Hepatocyte (in vitro differentiated cells): ENCODE data around the gene IGIP. TPM values are rescaled to one million over a fixed set of nuclear protein-coding genes. Genes with fewer than 3 reads are reported as not detected.
A peak's percentile ranks its signal among the peaks of the same experiment; 100 is the strongest.

Experiments used
- DNase-seq: peaks from one replicate; pipeline ENCODE4 v3.0.0-alpha.2; 2016; ENCODE audit warnings: low spot score
- H2AFZ ChIP-seq: fragments of 200-600 bp; sonication (generic); 2 replicates; pipeline ENCODE4 v1.6.0; 2016; ENCODE audit warnings: antibody characterized with exemption, mild to moderate bottlenecking
- H3K27ac ChIP-seq: fragments of 200-600 bp; sonication (generic); 2 replicates; pipeline ENCODE4 v1.5.1; 2016; ENCODE audit warnings: mild to moderate bottlenecking
- H3K27me3 ChIP-seq: fragments of 200-600 bp; sonication (generic); 2 replicates; pipeline ENCODE4 v1.6.1; 2016
- H3K36me3 ChIP-seq: fragments of 200-600 bp; sonication (generic); replicated peaks from 2 replicates; pipeline ENCODE4 v1.5.1; 2016; ENCODE audit warnings: low read depth; ENCODE audit not compliant: insufficient read depth
- H3K4me1 ChIP-seq: fragments of 200-600 bp; sonication (generic); 2 replicates; pipeline ENCODE4 v1.5.1; 2016; ENCODE audit warnings: mild to moderate bottlenecking, moderate library complexity; ENCODE audit not compliant: insufficient read depth
- H3K4me2 ChIP-seq: fragments of 200-600 bp; sonication (generic); 2 replicates; pipeline ENCODE4 v1.6.0; 2016
- H3K4me3 ChIP-seq: fragments of 200-600 bp; sonication (generic); 2 replicates; pipeline ENCODE4 v1.5.1; 2016; ENCODE audit warnings: mild to moderate bottlenecking
- H3K79me2 ChIP-seq: fragments of 200-600 bp; sonication (generic); 2 replicates; pipeline ENCODE4 v1.6.0; 2017; ENCODE audit warnings: mild to moderate bottlenecking
- H3K9me2 ChIP-seq: fragments of 200-600 bp; sonication (generic); replicated peaks from 2 replicates; pipeline ENCODE4 v1.6.0; 2017; ENCODE audit warnings: mild to moderate bottlenecking; ENCODE audit not compliant: insufficient read depth
- H3K9me3 ChIP-seq: fragments of 200-600 bp; sonication (generic); 2 replicates; pipeline ENCODE4 v1.5.1; 2016; ENCODE audit warnings: low read depth, mild to moderate bottlenecking
- H4K20me1 ChIP-seq: fragments of 200-600 bp; sonication (generic); 2 replicates; pipeline ENCODE4 v1.6.0; 2016; ENCODE audit warnings: mild to moderate bottlenecking; ENCODE audit not compliant: insufficient read depth, poor library complexity, severe bottlenecking
- CTCF ChIP-seq: fragments of 200-600 bp; sonication (generic); IDR thresholded peaks from 2 replicates; pipeline ENCODE4 v1.5.1; 2016; ENCODE audit warnings: antibody characterized with exemption, mild to moderate bottlenecking; ENCODE audit not compliant: poor library complexity
- EZH2 ChIP-seq: fragments of 200-600 bp; sonication (generic); IDR thresholded peaks from 2 replicates; pipeline ENCODE4 v1.6.1; 2016; ENCODE audit warnings: antibody characterized with exemption, mild to moderate bottlenecking, borderline replicate concordance
- EZH2phosphoT487 ChIP-seq: fragments of 200-600 bp; sonication (generic); IDR thresholded peaks from one replicate; pipeline ENCODE4 v1.6.1; 2018; ENCODE audit warnings: antibody characterized with exemption, mild to moderate bottlenecking, low read depth, moderate library complexity; ENCODE audit not compliant: unreplicated experiment, severe bottlenecking
- WGBS: methylation state at CpG from one replicate; pipeline ENCODE4 v1.1.6; 2016; ENCODE audit warnings: low lambda C conversion rate; ENCODE audit errors: missing lambda C conversion rate; 5-methylcytosine and 5-hydroxymethylcytosine counted together
- polyA plus RNA-seq: library from polyadenylated mRNA; unstranded; fragments of >200 nt; fragmentation: Nextera tagmentation; extraction: Ambion mirVana; gene quantifications from 2 replicates; pipeline ENCODE4 v1.2.1, GENCODE V29; 2016
- total RNA-seq: library from RNA; depleted of rRNA; stranded (reverse); fragments of >200 nt; gene quantifications from 2 replicates; pipeline ENCODE4 v1.2.3, GENCODE V29; 2014

IGIP gene
- total and polyA plus RNA-seq, 2 experiments from 2014 or later, result 0.50 to 7.2 TPM

GRCh38 chr5:140148508-140148907, 22.8 kb downstream of the IGIP start:
- no peak for TF ChIP-seq CTCF
- no peak for TF ChIP-seq EZH2
- no peak for TF ChIP-seq EZH2phosphoT487
- Histone ChIP-seq H3K27me3 (peaks cover 32% of the 10 kb centered on the region), H3K9me2 (no peaks in the 10 kb centered on the region), H3K4me2 (no peak overlapping the region), H3K36me3 (no peaks in the 10 kb centered on the region), H2AFZ (no peak overlapping the region), H3K79me2 (no peaks in the 10 kb centered on the region), H4K20me1 (peaks cover 8% of the 10 kb centered on the region), H3K4me1 (peaks cover 12% of the 10 kb centered on the region), H3K4me3 (no peak overlapping the region), H3K27ac (no peak overlapping the region), H3K9me3 (no peaks in the 10 kb centered on the region)
- DNase-seq, result peak; percentile 35
- WGBS, result 17% methylated on average over 6 of the region's 6 CpGs

- WGBS, result 88% methylated on average over 2 of the region's 2 CpGs
- H4K20me1 ChIP-seq, result peaks cover 4% of the 10 kb centered on the region
- H3K79me2 ChIP-seq, result no peaks in the 10 kb centered on the region
These were observed 24.5 kb downstream of the IGIP start for GRCh38 chr5:140150201-140150600.

GRCh38 chr5:140151144-140152021, 25.6 kb downstream of the IGIP start:
- no peaks in the 10 kb centered on the region for H3K9me3 ChIP-seq
- peaks cover 3% of the 10 kb centered on the region for H3K4me1 ChIP-seq
- no peaks in the 10 kb centered on the region for H3K9me2 ChIP-seq
- H4K20me1 ChIP-seq, result no peaks in the 10 kb centered on the region
- no peak overlapping the region for H3K27ac ChIP-seq
- H3K27me3 ChIP-seq, result peaks cover 22% of the 10 kb centered on the region
- no peaks in the 10 kb centered on the region for H3K79me2 ChIP-seq
- no peak overlapping the region for H3K4me3 ChIP-seq
- DNase-seq, result no peak
- TF ChIP-seq CTCF, result no peak
- no peak for TF ChIP-seq EZH2
- TF ChIP-seq EZH2phosphoT487, result no peak
- WGBS, result 78% methylated on average over 7 of the region's 7 CpGs
- H2AFZ ChIP-seq, result no peak overlapping the region
- no peak overlapping the region for H3K4me2 ChIP-seq
- H3K36me3 ChIP-seq, result no peaks in the 10 kb centered on the region

More at GRCh38 chr5:140150201-140150600, 24.5 kb downstream of the IGIP start:
- Histone ChIP-seq H3K27ac (no peak overlapping the region), H3K9me2 (no peaks in the 10 kb centered on the region), H3K4me3 (no peak overlapping the region), H3K4me1 (peaks cover 12% of the 10 kb centered on the region), H3K4me2 (no peak overlapping the region), H3K36me3 (no peaks in the 10 kb centered on the region), H3K27me3 (peaks cover 31% of the 10 kb centered on the region), H2AFZ (no peak overlapping the region), H3K9me3 (no peaks in the 10 kb centered on the region)
- TF ChIP-seq EZH2 (no peak), EZH2phosphoT487 (no peak), CTCF (no peak)
- DNase-seq, result no peak
